ENCODE data around the gene SUPT5H. TPM values are rescaled to one million over a fixed set of nuclear protein-coding genes. Genes with fewer than 3 reads are reported as not detected.

Gene SUPT5H
- total and polyA plus RNA-seq, 2 experiments from 2014 or later = 71.6 to 184 TPM

GRCh38 chr19:39408392-39409207, 36.8 kb upstream of the SUPT5H start:
- no peak overlapping the region for H2AFZ ChIP-seq

GRCh38 chr19:39409208-39410016, 36.0 kb upstream of the SUPT5H start:
- peak overlapping the region; percentile 77 for H3K4me3 ChIP-seq
- peaks cover 21% of the 10 kb centered on the region for H3K4me1 ChIP-seq (ENCODE audit: insufficient read depth)
- H4K20me1 ChIP-seq (ENCODE audit: insufficient read depth, poor library complexity, severe bottlenecking) = peaks cover 17% of the 10 kb centered on the region
- no peaks in the 10 kb centered on the region for H3K9me2 ChIP-seq (replicated peaks; ENCODE audit: insufficient read depth)
- H3K27ac ChIP-seq = peak overlapping the region; percentile 100
- no peaks in the 10 kb centered on the region for H3K36me3 ChIP-seq (replicated peaks; ENCODE audit: insufficient read depth, low read depth)
- no peak overlapping the region for H2AFZ ChIP-seq
- TF ChIP-seq CTCF (IDR thresholded peaks at IDR 0.05; ENCODE audit: poor library complexity) (no peak), EZH2phosphoT487 (IDR thresholded peaks at IDR 0.05; ENCODE audit: low read depth, severe bottlenecking, unreplicated experiment) (peak; percentile 70), EZH2 (IDR thresholded peaks at IDR 0.05; ENCODE audit: borderline replicate concordance) (no peak)
- no peaks in the 10 kb centered on the region for H3K27me3 ChIP-seq
- peak overlapping the region; percentile 85 for H3K4me2 ChIP-seq
- peak; percentile 96 for DNase-seq (ENCODE audit: low spot score)
- 2% methylated on average over 43 of the region's 52 CpGs for whole genome bisulfite sequencing (ENCODE audit: low lambda C conversion rate, missing lambda C conversion rate)
- H3K9me3 ChIP-seq (ENCODE audit: low read depth) = no peaks in the 10 kb centered on the region
- peaks cover 54% of the 10 kb centered on the region for H3K79me2 ChIP-seq

More at GRCh38 chr19:39408392-39409207, 36.8 kb upstream of the SUPT5H start:
- WGBS (ENCODE audit: low lambda C conversion rate, missing lambda C conversion rate) = 69% methylated on average over 20 of the region's 20 CpGs
- Histone ChIP-seq H4K20me1 (ENCODE audit: insufficient read depth, poor library complexity, severe bottlenecking) (peaks cover 17% of the 10 kb centered on the region), H3K36me3 (replicated peaks; ENCODE audit: insufficient read depth, low read depth) (no peaks in the 10 kb centered on the region), H3K4me1 (ENCODE audit: insufficient read depth) (peaks cover 26% of the 10 kb centered on the region), H3K9me3 (ENCODE audit: low read depth) (no peaks in the 10 kb centered on the region), H3K79me2 (peaks cover 46% of the 10 kb centered on the region), H3K9me2 (replicated peaks; ENCODE audit: insufficient read depth) (no peaks in the 10 kb centered on the region), H3K27ac (peak overlapping the region; percentile 100), H3K27me3 (no peaks in the 10 kb centered on the region), H3K4me2 (peak overlapping the region; percentile 85), H3K4me3 (peak overlapping the region; percentile 77)
- DNase-seq (ENCODE audit: low spot score) = peak; percentile 66
- TF ChIP-seq EZH2 (IDR thresholded peaks at IDR 0.05; ENCODE audit: borderline replicate concordance) = no peak
- TF ChIP-seq EZH2phosphoT487 (IDR thresholded peaks at IDR 0.05; ENCODE audit: low read depth, severe bottlenecking, unreplicated experiment) = no peak
- TF ChIP-seq CTCF (IDR thresholded peaks at IDR 0.05; ENCODE audit: poor library complexity) = no peak

GRCh38 chr19:39410017-39410830, 35.2 kb upstream of the SUPT5H start:
- no peak overlapping the region for H2AFZ ChIP-seq
- H3K4me3 ChIP-seq = peak overlapping the region; percentile 77
- H3K9me3 ChIP-seq (ENCODE audit: low read depth) = no peaks in the 10 kb centered on the region
- no peaks in the 10 kb centered on the region for H3K27me3 ChIP-seq
- peaks cover 58% of the 10 kb centered on the region for H3K79me2 ChIP-seq
- 6% methylated on average over 16 of the region's 35 CpGs for WGBS (ENCODE audit: low lambda C conversion rate, missing lambda C conversion rate)
- H4K20me1 ChIP-seq (ENCODE audit: insufficient read depth, poor library complexity, severe bottlenecking) = peaks cover 20% of the 10 kb centered on the region
- TF ChIP-seq EZH2phosphoT487 (IDR thresholded peaks at IDR 0.05; ENCODE audit: low read depth, severe bottlenecking, unreplicated experiment) = no peak
- no peak for TF ChIP-seq EZH2 (IDR thresholded peaks at IDR 0.05; ENCODE audit: borderline replicate concordance)
- TF ChIP-seq CTCF (IDR thresholded peaks at IDR 0.05; ENCODE audit: poor library complexity) = no peak
- H3K36me3 ChIP-seq (replicated peaks; ENCODE audit: insufficient read depth, low read depth) = no peaks in the 10 kb centered on the region
- H3K4me1 ChIP-seq (ENCODE audit: insufficient read depth) = peaks cover 27% of the 10 kb centered on the region
- H3K4me2 ChIP-seq = peak overlapping the region; percentile 85
- DNase-seq (ENCODE audit: low spot score) = peak; percentile 91
- no peaks in the 10 kb centered on the region for H3K9me2 ChIP-seq (replicated peaks; ENCODE audit: insufficient read depth)
- H3K27ac ChIP-seq = peak overlapping the region; percentile 100

Measured in hepatocyte (in vitro differentiated cells).